ENCODE data around the gene FAM13A. TPM values are rescaled to one million over a fixed set of nuclear protein-coding genes. Genes with fewer than 3 reads are reported as not detected.

FAM13A gene
- total and polyA plus RNA-seq, 2 of the 8 experiments (the other 6 are each of a cell fraction or from before 2014, with no cell fraction given), result 7.1 to 16.5 TPM

DNA sequence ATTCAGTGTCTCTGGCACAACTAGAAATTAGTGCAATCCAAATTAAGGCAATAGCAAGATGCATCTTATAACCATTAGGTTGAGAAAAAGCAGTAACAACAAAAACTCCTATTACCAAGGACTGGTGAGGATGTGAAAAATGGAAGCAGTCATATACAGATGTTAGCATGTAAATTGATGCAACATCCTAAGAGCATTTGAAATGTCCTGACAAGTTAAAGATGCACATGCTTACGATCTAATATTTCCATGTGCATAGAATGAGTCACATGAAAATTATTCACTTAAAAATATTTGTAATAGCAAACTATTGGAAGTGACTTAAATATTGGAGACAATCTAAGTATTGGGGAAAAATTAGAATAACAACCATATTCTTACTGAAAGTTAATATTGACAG, 163.0 kb downstream of the FAM13A start (continued):
- TF ChIP-seq, protein P1, sequence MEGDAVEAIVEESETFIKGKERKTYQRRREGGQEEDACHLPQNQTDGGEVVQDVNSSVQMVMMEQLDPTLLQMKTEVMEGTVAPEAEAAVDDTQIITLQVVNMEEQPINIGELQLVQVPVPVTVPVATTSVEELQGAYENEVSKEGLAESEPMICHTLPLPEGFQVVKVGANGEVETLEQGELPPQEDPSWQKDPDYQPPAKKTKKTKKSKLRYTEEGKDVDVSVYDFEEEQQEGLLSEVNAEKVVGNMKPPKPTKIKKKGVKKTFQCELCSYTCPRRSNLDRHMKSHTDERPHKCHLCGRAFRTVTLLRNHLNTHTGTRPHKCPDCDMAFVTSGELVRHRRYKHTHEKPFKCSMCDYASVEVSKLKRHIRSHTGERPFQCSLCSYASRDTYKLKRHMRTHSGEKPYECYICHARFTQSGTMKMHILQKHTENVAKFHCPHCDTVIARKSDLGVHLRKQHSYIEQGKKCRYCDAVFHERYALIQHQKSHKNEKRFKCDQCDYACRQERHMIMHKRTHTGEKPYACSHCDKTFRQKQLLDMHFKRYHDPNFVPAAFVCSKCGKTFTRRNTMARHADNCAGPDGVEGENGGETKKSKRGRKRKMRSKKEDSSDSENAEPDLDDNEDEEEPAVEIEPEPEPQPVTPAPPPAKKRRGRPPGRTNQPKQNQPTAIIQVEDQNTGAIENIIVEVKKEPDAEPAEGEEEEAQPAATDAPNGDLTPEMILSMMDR (IDR thresholded peaks at IDR 0.05; ENCODE audit: control extremely low read depth in 1 of 3, insufficient read depth in 1 of 3, low read depth in 1 of 3, low read length in 3 of 3), result no peak
- no peak for TF ChIP-seq CREB1 (IDR thresholded peaks at IDR 0.05)
- TF ChIP-seq SAP30 (IDR thresholded peaks at IDR 0.05; ENCODE audit: insufficient read depth, insufficient replicate concordance, low read length), result no peak
- no peak for TF ChIP-seq SRF (IDR thresholded peaks at IDR 0.05; ENCODE audit: low read depth, low read length)
- no peak for TF ChIP-seq NANOG (IDR thresholded peaks at IDR 0.05; ENCODE audit: insufficient read depth, low read depth, low read length, poor library complexity, severe bottlenecking)

All from H1 (cell line).